Colonic mucosa (tissue), 4 donors: ENCODE results near the gene CRYBB1. TPM values are rescaled to one million over a fixed set of nuclear protein-coding genes. Genes with fewer than 3 reads are reported as not detected.

Experiments
- DNase-seq: peaks from one replicate; pipeline ENCODE4 v3.0.0-alpha.2; 2020
- H3K27ac ChIP-seq: fragments of 200-600 bp; one replicate; pipeline ENCODE4 v1.8.0; 2021
- H3K27me3 ChIP-seq: fragments of 200-600 bp; one replicate; pipeline ENCODE4 v1.8.0; 2021
- H3K36me3 ChIP-seq: fragments of 200-600 bp; one replicate; pipeline ENCODE4 v1.8.0; 2021
- H3K4me1 ChIP-seq: fragments of 200-600 bp; one replicate; pipeline ENCODE4 v1.8.0; 2021; ENCODE audit warnings: mild to moderate bottlenecking
- H3K4me3 ChIP-seq: fragments of 200-600 bp; one replicate; pipeline ENCODE4 v1.8.0; 2021
- H3K9ac ChIP-seq, 2 donors: one replicate each; pipeline ENCODE4 v1.7.0; 2013; ENCODE audit warnings: control low read depth in 2 of 2, low read depth in 2 of 2, low read length in 2 of 2
- H3K9me3 ChIP-seq: fragments of 200-600 bp; one replicate; pipeline ENCODE4 v1.8.0; 2021
- CTCF ChIP-seq: fragments of 200-600 bp; IDR thresholded peaks from one replicate; pipeline ENCODE4 v1.8.0; 2022; ENCODE audit warnings: antibody characterized with exemption, mild to moderate bottlenecking
- intact Hi-C: fragments of 100-400 bp; cut with DNase I; formaldehyde crosslinking; loops from one replicate; pipeline ENCODE4 v1.14.1; 2022
- total RNA-seq, 2 donors: library from RNA; stranded (reverse); fragmentation: NEBNext Ultra II Directional in 1 of 2; extraction: Animal tissue kit (Norgen Biotek cat#: 25700) in 1 of 2; gene quantifications; one replicate each; pipeline ENCODE4 v1.2.1, GENCODE V29; 2021
- donor health status: healthy.
- donor health status: DM: no; HTN: no; CAD: no.
- donor health status: DM: no; HTN: no; CAD: no.

Gene CRYBB1
- total RNA-seq, 2 donors from 2014 or later = 0.32 TPM; not detected in 1

GRCh38 chr22:26623984-26624383 lies 6.2 kb upstream of the CRYBB1 start:
- H3K27me3 ChIP-seq = no peaks in the 10 kb centered on the region
- H3K9ac ChIP-seq = no peak overlapping the region
- no peak for TF ChIP-seq CTCF
- H3K36me3 ChIP-seq = no peaks in the 10 kb centered on the region
- intact Hi-C loops = no loop called here
- H3K4me3 ChIP-seq = no peak overlapping the region
- no peaks in the 10 kb centered on the region for H3K9me3 ChIP-seq
- no peak overlapping the region for H3K27ac ChIP-seq
- DNase-seq = no peak
- H3K4me1 ChIP-seq = no peaks in the 10 kb centered on the region

- Histone ChIP-seq H3K4me3 (no peak within 1 kb of the TSS), H3K9ac (no peak within 1 kb of the TSS), H3K36me3 (no peaks in the 10 kb centered on the region), H3K9me3 (no peaks in the 10 kb centered on the region), H3K27ac (no peak within 1 kb of the TSS), H3K4me1 (no peaks in the 10 kb centered on the region), H3K27me3 (no peaks in the 10 kb centered on the region)
- TF ChIP-seq CTCF = no peak
- DNase-seq = no peak
- intact Hi-C loops = no loop called here
Measured at GRCh38 chr22:26621663-26622062, 3.8 kb upstream of the CRYBB1 start, which contains the start of gene CRYBA4. Gene CRYBA4 (plus strand): TSS chr22:26621963. CDS start chr22:26622597, 634 bp downstream.

GRCh38 chr22:26620197-26620596 lies 2.4 kb upstream of the CRYBB1 start:
- no peaks in the 10 kb centered on the region for H3K36me3 ChIP-seq
- H3K27me3 ChIP-seq = no peaks in the 10 kb centered on the region
- TF ChIP-seq CTCF = no peak
- H3K27ac ChIP-seq = no peak overlapping the region
- no peak overlapping the region for H3K4me3 ChIP-seq
- H3K9me3 ChIP-seq = no peaks in the 10 kb centered on the region
- no peak for DNase-seq
- no peak overlapping the region for H3K9ac ChIP-seq
- intact Hi-C loops = no loop called here
- no peaks in the 10 kb centered on the region for H3K4me1 ChIP-seq

- H3K27me3 ChIP-seq = no peaks in the 10 kb centered on the region
- H3K9ac ChIP-seq = no peak overlapping the region
- intact Hi-C loops = no loop called here
- no peak overlapping the region for H3K4me3 ChIP-seq
- H3K4me1 ChIP-seq = no peaks in the 10 kb centered on the region
- TF ChIP-seq CTCF = no peak
- DNase-seq = no peak
- H3K27ac ChIP-seq = no peak overlapping the region
- H3K9me3 ChIP-seq = no peaks in the 10 kb centered on the region
- H3K36me3 ChIP-seq = no peaks in the 10 kb centered on the region
Measured at GRCh38 chr22:26619510-26619909, 1.7 kb upstream of the CRYBB1 start.

- no peak overlapping the region for H3K27ac ChIP-seq
Measured at GRCh38 chr22:26618455-26618854, 628 bp upstream of the CRYBB1 start.

More at GRCh38 chr22:26618455-26618854, 628 bp upstream of the CRYBB1 start:
- intact Hi-C loops = no loop called here
- Histone ChIP-seq H3K4me1 (no peaks in the 10 kb centered on the region), H3K9ac (no peak overlapping the region), H3K27me3 (no peaks in the 10 kb centered on the region), H3K9me3 (no peaks in the 10 kb centered on the region), H3K4me3 (no peak overlapping the region), H3K36me3 (no peaks in the 10 kb centered on the region)
- DNase-seq = no peak
- no peak for TF ChIP-seq CTCF
